K562 (cell line): Measurements from ENCODE around the gene TMEM107. TPM values are rescaled to one million over a fixed set of nuclear protein-coding genes. Genes with fewer than 3 reads are reported as not detected.

Source experiments
- ESRRA ChIP-seq: fragments of 450-650 bp; IDR thresholded peaks from 2 replicates; pipeline ENCODE4 v1.6.1; 2014; ENCODE audit warnings: low read depth, mild to moderate bottlenecking, moderate library complexity, borderline replicate concordance
- ETS1 ChIP-seq: conservative IDR thresholded peaks from 2 replicates; pipeline ENCODE4 v1.6.1; 2011; ENCODE audit warnings: low read depth, mild to moderate bottlenecking, low read length; ENCODE audit not compliant: control insufficient read depth
- KLF13 ChIP-seq: fragments of 450-650 bp; IDR thresholded peaks from 2 replicates; pipeline ENCODE4 v1.6.1; 2016; ENCODE audit warnings: missing genetic modification characterization, low read depth, mild to moderate bottlenecking, missing compliant biosample characterization, moderate library complexity, borderline replicate concordance
- PHF8 ChIP-seq: fragments of 200-600 bp; sonication (generic); IDR thresholded peaks from 2 replicates; pipeline ENCODE4 v1.6.1; 2012; ENCODE audit warnings: mixed run types, mild to moderate bottlenecking, inconsistent platforms, low read length, moderate library complexity, borderline replicate concordance
- RERE ChIP-seq: sonication (generic); formaldehyde crosslinking; IDR thresholded peaks from 2 replicates; pipeline ENCODE4 v1.8.0; 2023; ENCODE audit warnings: missing genetic modification reagents, mild to moderate bottlenecking, borderline replicate concordance
- TCF15 ChIP-seq: fragments of 250-450 bp; sonication (Bioruptor Pico); IDR thresholded peaks from 2 replicates; pipeline ENCODE4 v1.8.0; 2022; ENCODE audit warnings: moderate library complexity, mild to moderate bottlenecking, inconsistent platforms
- TGIF2 ChIP-seq: sonication (generic); formaldehyde crosslinking; IDR thresholded peaks from 2 replicates; pipeline ENCODE4 v1.8.1; 2022; ENCODE audit warnings: mild to moderate bottlenecking, missing genetic modification reagents, moderate library complexity
- THAP12 ChIP-seq: fragments of 250-450 bp; sonication (Bioruptor Pico); IDR thresholded peaks from 2 replicates; pipeline ENCODE4 v1.9.0; 2021; ENCODE audit warnings: mild to moderate bottlenecking, inconsistent platforms
- ZBTB1 ChIP-seq: sonication (generic); formaldehyde crosslinking; IDR thresholded peaks from 2 replicates; pipeline ENCODE4 v1.8.1; 2023; ENCODE audit warnings: missing genetic modification reagents, low read depth, mild to moderate bottlenecking, borderline replicate concordance
- polyA plus RNA-seq, 8 experiments: library from polyadenylated mRNA; depleted of rRNA in 4 of 8; stranded (reverse) in 5 of 8; unstranded in 3 of 8; fragments of >200 nt; fragmentation: Nextera tagmentation in 2 of 8; fragmentation: Illumina TruSeq in 1 of 8; extraction: Ambion mirVana in 2 of 8; extraction: Trizol in 1 of 8; gene quantifications; 2 replicates each; pipeline versions ENCODE4 v1.2.1 to v1.2.3, GENCODE V29; 2011 to 2014; ENCODE audit warnings: inconsistent platforms in 1 of 8, missing spikeins in 1 of 8
- total RNA-seq, 7 experiments: library from RNA; depleted of rRNA in 6 of 7; stranded (reverse); fragments of >200 nt in 6 of 7; fragmentation: Illumina TruSeq in 2 of 7; extraction: Trizol in 2 of 7; gene quantifications; 2 replicates each; pipeline versions ENCODE4 v1.2.1 to v1.2.3, GENCODE V29; 2011 to 2021; ENCODE audit warnings: low replicate concordance in 1 of 7

Gene TMEM107
- total and polyA plus RNA-seq, 9 of the 15 experiments (the other 6 are each of a cell fraction or from before 2014, with no cell fraction given) = 7.1 to 26.2 (median 16.9) TPM

GRCh38 chr17:8162233-8162996 is 13.8 kb downstream of the TMEM107 start, which contains the start of gene VAMP2 (continued):
- peak; percentile 53; the same call in 1 of the 2 replicates for TF ChIP-seq ETS1
- TF ChIP-seq TCF15 = no peak
- peak; percentile 86; the same call in 1 of the 2 replicates for TF ChIP-seq PHF8
- TF ChIP-seq ESRRA = 0 out of 2 replicates have a peak, but pooled peaks have one; percentile 12
- no peak for TF ChIP-seq TGIF2 (CRISPR knock-in tag)
- no peak for TF ChIP-seq THAP12 (CRISPR knock-in tag)
- TF ChIP-seq KLF13 (tag) = no peak
- TF ChIP-seq ZBTB1 (CRISPR knock-in tag) = peak; percentile 22; the same call in 1 of the 2 replicates
- TF ChIP-seq RERE (CRISPR knock-in tag) = no peak
